CD14-positive monocyte (primary cell): Measurements from ENCODE around the gene ZDHHC11. TPM values are rescaled to one million over a fixed set of nuclear protein-coding genes. Genes with fewer than 3 reads are reported as not detected.
A peak's percentile ranks its signal among the peaks of the same experiment; 100 is the strongest.
"Not testable (repeated sequence)": the region's sequence is repeated elsewhere in the genome, so short reads cannot be mapped to it uniquely, and the experiment has no call there.

ENCODE experiments used
- DNase-seq, 3 donors: peaks; one replicate each; pipeline ENCODE4 v3.0.0-alpha.2; 2011 to 2022
- H2AFZ ChIP-seq: 2 replicates; pipeline ENCODE4 v1.6.0; 2012; ENCODE audit warnings: mild to moderate bottlenecking, low read depth, low read length, inconsistent platforms; ENCODE audit not compliant: insufficient read depth, poor library complexity, severe bottlenecking
- H3K27ac ChIP-seq, 2 donors: 1 replicate in 1 of 2; 2 replicates in 1 of 2; pipeline ENCODE4 v1.5.1; 2012 to 2013; ENCODE audit warnings: low read length in 2 of 2, control low read depth in 1 of 2, inconsistent platforms in 1 of 2, low read depth in 1 of 2, mild to moderate bottlenecking in 1 of 2
- H3K27me3 ChIP-seq, 2 donors: one replicate each; pipeline versions ENCODE4 v1.6.0 to v1.6.1; 2011 to 2013; ENCODE audit warnings: low read length in 2 of 2; ENCODE audit not compliant: control insufficient read depth in 2 of 2, insufficient read depth in 2 of 2
- H3K36me3 ChIP-seq, 2 donors: replicated peaks in 1 of 2; 1 replicate in 1 of 2; 2 replicates in 1 of 2; pipeline versions ENCODE4 v1.5.1 to v1.6.1; 2012 to 2013; ENCODE audit warnings: low read length in 2 of 2, control low read depth in 1 of 2, inconsistent platforms in 1 of 2, mild to moderate bottlenecking in 1 of 2; ENCODE audit not compliant: insufficient read depth in 2 of 2, control insufficient read depth in 1 of 2
- H3K4me1 ChIP-seq, 2 donors: 1 replicate in 1 of 2; 2 replicates in 1 of 2; pipeline versions ENCODE4 v1.5.1 to v1.6.1; 2012 to 2013; ENCODE audit warnings: low read length in 2 of 2, control low read depth in 1 of 2, inconsistent platforms in 1 of 2, mild to moderate bottlenecking in 1 of 2, moderate library complexity in 1 of 2; ENCODE audit not compliant: insufficient read depth in 2 of 2, control insufficient read depth in 1 of 2
- H3K4me2 ChIP-seq: replicated peaks from 2 replicates; pipeline ENCODE3; 2012; ENCODE audit warnings: low read length, moderate library complexity, mild to moderate bottlenecking; ENCODE audit not compliant: poor library complexity, severe bottlenecking; ENCODE audit errors: extremely low read depth
- H3K4me3 ChIP-seq, 3 experiments: fragments of 200-600 bp in 1 of 3; sonication (generic) in 1 of 3; replicated peaks in 1 of 3; 1 replicate in 2 of 3; 2 replicates in 1 of 3; pipeline ENCODE4 v1.5.1; 2011 to 2013; ENCODE audit warnings: low read length in 3 of 3, mild to moderate bottlenecking in 3 of 3, control low read depth in 2 of 3, low read depth in 2 of 3, inconsistent platforms in 1 of 3, moderate library complexity in 1 of 3
- H3K79me2 ChIP-seq: 2 replicates; pipeline ENCODE4 v1.6.0; 2012; ENCODE audit warnings: mild to moderate bottlenecking, control low read depth, inconsistent platforms, low read length, moderate library complexity; ENCODE audit not compliant: insufficient read depth
- H3K9ac ChIP-seq: 2 replicates; pipeline ENCODE4 v1.6.0; 2017; ENCODE audit warnings: low read length, mild to moderate bottlenecking; ENCODE audit not compliant: insufficient read depth, poor library complexity, severe bottlenecking
- H3K9me3 ChIP-seq, 2 donors: replicated peaks in 1 of 2; 1 replicate in 1 of 2; 2 replicates in 1 of 2; pipeline versions ENCODE4 v1.5.1 to v1.6.1; 2012 to 2013; ENCODE audit warnings: low read length in 2 of 2, control low read depth in 1 of 2; ENCODE audit not compliant: control insufficient read depth in 1 of 2, insufficient read depth in 1 of 2
- H4K20me1 ChIP-seq: 2 replicates; pipeline ENCODE4 v1.6.0; 2012; ENCODE audit warnings: mild to moderate bottlenecking, low read length, control low read depth, moderate library complexity; ENCODE audit not compliant: insufficient read depth
- H3K27ac Mint-ChIP-seq, 7 donors: one replicate each; pipeline ENCODE4 v1.8.0; 2020; ENCODE audit warnings: mild to moderate bottlenecking in 7 of 7, mixed read lengths in 7 of 7, moderate library complexity in 6 of 7, inconsistent platforms in 2 of 7
- H3K27me3 Mint-ChIP-seq, 3 donors: one replicate each; pipeline ENCODE4 v1.8.0; 2021 to 2022; ENCODE audit warnings: low read depth in 3 of 3, mild to moderate bottlenecking in 3 of 3, mixed read lengths in 3 of 3, moderate library complexity in 3 of 3, inconsistent platforms in 1 of 3
- H3K36me3 Mint-ChIP-seq, 2 donors: one replicate each; pipeline ENCODE4 v1.8.0; 2020; ENCODE audit warnings: mixed read lengths in 2 of 2, inconsistent platforms in 1 of 2, mild to moderate bottlenecking in 1 of 2
- H3K4me1 Mint-ChIP-seq: one replicate; pipeline ENCODE4 v1.8.0; 2020; ENCODE audit warnings: mild to moderate bottlenecking, mixed read lengths
- H3K4me3 Mint-ChIP-seq, 2 donors: one replicate each; pipeline ENCODE4 v1.8.0; 2020; ENCODE audit warnings: mild to moderate bottlenecking in 2 of 2, mixed read lengths in 2 of 2, moderate library complexity in 1 of 2
- H3K9me3 Mint-ChIP-seq, 7 donors: one replicate each; pipeline ENCODE4 v1.8.0; 2020 to 2022; ENCODE audit warnings: mixed read lengths in 7 of 7, mild to moderate bottlenecking in 6 of 7, moderate library complexity in 6 of 7, inconsistent platforms in 2 of 7
- WGBS: methylation state at CpG from one replicate; pipeline ENCODE4 v1.1.5; 2013; ENCODE audit warnings: missing lambda C conversion rate; ENCODE audit not compliant: insufficient coverage; 5-methylcytosine and 5-hydroxymethylcytosine counted together
- intact Hi-C, 2 donors: fragments of 100-400 bp; cut with micrococcal nuclease; formaldehyde crosslinking; loops; one replicate each; pipeline versions ENCODE4 v1.15.0 to v1.15.1; 2023
- polyA plus RNA-seq, 3 donors: library from polyadenylated mRNA; depleted of rRNA in 1 of 3; unstranded in 2 of 3; stranded (reverse) in 1 of 3; fragments of 300-500 nt in 2 of 3; fragments of >200 nt in 1 of 3; fragmentation: Illumina TruSeq in 2 of 3; gene quantifications; 1 replicate in 2 of 3; 2 replicates in 1 of 3; pipeline ENCODE4 v1.2.3, GENCODE V29; 2012 to 2021

ZDHHC11 gene
- polyA plus RNA-seq, 3 donors, result 1.8 TPM; not detected in 2

GRCh38 chr5:847212-847611 is 3.6 kb downstream of the ZDHHC11 start:
- H3K9ac ChIP-seq, H3K4me2 ChIP-seq, H3K36me3 Mint-ChIP-seq, H3K4me1 Mint-ChIP-seq, H3K9me3 ChIP-seq, H3K27ac ChIP-seq, intact Hi-C loops, H3K4me3 Mint-ChIP-seq, H3K4me3 ChIP-seq, DNase-seq, H3K27me3 Mint-ChIP-seq, H3K36me3 ChIP-seq, H3K79me2 ChIP-seq, H3K9me3 Mint-ChIP-seq, H4K20me1 ChIP-seq, H3K4me1 ChIP-seq, H2AFZ ChIP-seq, H3K27me3 ChIP-seq, H3K27ac Mint-ChIP-seq: not testable (repeated sequence)
- no CpG with 5 or more reads among the region's 18 CpGs for WGBS

GRCh38 chr5:846602-847091 is 4.1 kb downstream of the ZDHHC11 start:
- H3K79me2 ChIP-seq, H3K4me1 Mint-ChIP-seq, H3K27ac ChIP-seq, H3K4me2 ChIP-seq, H3K9me3 Mint-ChIP-seq, DNase-seq, H3K27me3 Mint-ChIP-seq, intact Hi-C loops, H3K9me3 ChIP-seq, H3K27me3 ChIP-seq, H4K20me1 ChIP-seq, H2AFZ ChIP-seq, H3K4me1 ChIP-seq, H3K36me3 ChIP-seq, H3K36me3 Mint-ChIP-seq, H3K4me3 Mint-ChIP-seq, H3K4me3 ChIP-seq, H3K9ac ChIP-seq: not testable (repeated sequence)
- 90% methylated on average over 18 of the region's 18 CpGs for WGBS
- H3K27ac Mint-ChIP-seq, result peak overlapping the region in 1 of 7 donors; percentile 33

- H3K27me3 ChIP-seq, H3K9ac ChIP-seq, H3K4me3 ChIP-seq, H3K4me3 Mint-ChIP-seq, H3K79me2 ChIP-seq, H3K27me3 Mint-ChIP-seq, H3K4me2 ChIP-seq, H3K36me3 ChIP-seq, H3K9me3 ChIP-seq, DNase-seq, H3K4me1 Mint-ChIP-seq, H3K9me3 Mint-ChIP-seq, H2AFZ ChIP-seq, H3K36me3 Mint-ChIP-seq, intact Hi-C loops, H3K4me1 ChIP-seq, H3K27ac ChIP-seq, H4K20me1 ChIP-seq: not testable (repeated sequence)
- 88% methylated on average over 6 of the region's 35 CpGs for WGBS
- H3K27ac Mint-ChIP-seq, result peak overlapping the region in 1 of 7 donors; percentile 33
Observed at GRCh38 chr5:845676-846601, 4.8 kb downstream of the ZDHHC11 start.

- H3K4me3 Mint-ChIP-seq, H3K9me3 ChIP-seq, H4K20me1 ChIP-seq, H3K9ac ChIP-seq, DNase-seq, H3K36me3 Mint-ChIP-seq, H3K79me2 ChIP-seq, intact Hi-C loops, H3K36me3 ChIP-seq, H3K9me3 Mint-ChIP-seq, H3K4me2 ChIP-seq, H3K4me3 ChIP-seq, H3K27me3 Mint-ChIP-seq, H3K27me3 ChIP-seq, H3K4me1 Mint-ChIP-seq, H2AFZ ChIP-seq, H3K4me1 ChIP-seq, H3K27ac ChIP-seq, H3K27ac Mint-ChIP-seq: not testable (repeated sequence)
- 91% methylated on average over 10 of the region's 21 CpGs for WGBS
Observed at GRCh38 chr5:845031-845675, 5.6 kb downstream of the ZDHHC11 start.
